ENCODE results near the gene KHDC3L.

The KHDC3L gene

GRCh38 chr6:73339340-73339739, 23.1 kb upstream of the KHDC3L start:
- TF ChIP-seq CTCF (IDR thresholded peaks at IDR 0.05; ENCODE audit: low read length, missing control alignments), result no peak
- no peak overlapping the region for H3K4me3 ChIP-seq (replicated peaks; ENCODE audit: low read depth, low read length)
- DNase-seq (ENCODE audit: low read depth), result no peak

- H3K4me3 ChIP-seq (replicated peaks; ENCODE audit: low read depth, low read length), result no peak overlapping the region
- no peak for DNase-seq (ENCODE audit: low read depth)
- TF ChIP-seq CTCF (IDR thresholded peaks at IDR 0.05; ENCODE audit: low read length, missing control alignments), result no peak
These were observed 22.4 kb upstream of the KHDC3L start for GRCh38 chr6:73340048-73340447.

- H3K4me3 ChIP-seq (replicated peaks; ENCODE audit: low read depth, low read length), result no peak overlapping the region
- DNase-seq (ENCODE audit: low read depth), result no peak
- no peak for TF ChIP-seq CTCF (IDR thresholded peaks at IDR 0.05; ENCODE audit: low read length, missing control alignments)
These were observed 21.1 kb upstream of the KHDC3L start for GRCh38 chr6:73341335-73341734.

- no peak for TF ChIP-seq CTCF (IDR thresholded peaks at IDR 0.05; ENCODE audit: low read length, missing control alignments)
- no peak for DNase-seq (ENCODE audit: low read depth)
- H3K4me3 ChIP-seq (replicated peaks; ENCODE audit: low read depth, low read length), result no peak overlapping the region
These were observed 20.3 kb upstream of the KHDC3L start for GRCh38 chr6:73342174-73342573.

- no peak for TF ChIP-seq CTCF (IDR thresholded peaks at IDR 0.05; ENCODE audit: low read length, missing control alignments)
- DNase-seq (ENCODE audit: low read depth), result no peak
- no peak overlapping the region for H3K4me3 ChIP-seq (replicated peaks; ENCODE audit: low read depth, low read length)
These were observed 19.3 kb upstream of the KHDC3L start for GRCh38 chr6:73343164-73343563.

GRCh38 chr6:73348550-73349204, 13.8 kb upstream of the KHDC3L start:
- TF ChIP-seq CTCF (IDR thresholded peaks at IDR 0.05; ENCODE audit: low read length, missing control alignments), result no peak
- no peak for DNase-seq (ENCODE audit: low read depth)
- H3K4me3 ChIP-seq (replicated peaks; ENCODE audit: low read depth, low read length), result no peak overlapping the region

- no peak overlapping the region for H3K4me3 ChIP-seq (replicated peaks; ENCODE audit: low read depth, low read length)
- no peak for TF ChIP-seq CTCF (IDR thresholded peaks at IDR 0.05; ENCODE audit: low read length, missing control alignments)
- DNase-seq (ENCODE audit: low read depth), result no peak
These were observed 13.1 kb upstream of the KHDC3L start for GRCh38 chr6:73349311-73349710.

All from fibroblast of pulmonary artery (primary cell).